A549 (cell line): ENCODE results near the gene PTPRK.

Experiments used
- BHLHE40 ChIP-seq: IDR thresholded peaks from 2 replicates; pipeline ENCODE4 v1.6.1; 2012; ENCODE audit warnings: low read depth, low read length, inconsistent platforms
- CEBPB ChIP-seq, 2 experiments: fragments of >200 bp in 1 of 2; sonication (Bioruptor Twin) in 1 of 2; formaldehyde crosslinking in 1 of 2; IDR thresholded peaks; 2 replicates each; pipeline ENCODE4 v1.6.1; 2012 to 2016
- CHD4 ChIP-seq: fragments of 200-600 bp; sonication (generic); IDR thresholded peaks from 2 replicates; pipeline ENCODE4 v1.6.1; 2016; ENCODE audit warnings: antibody characterized with exemption, mild to moderate bottlenecking, borderline replicate concordance
- EP300 ChIP-seq, 2 experiments: fragments of >200 bp; sonication (Bioruptor Twin); formaldehyde crosslinking; IDR thresholded peaks; 2 replicates in 1 of 2; 3 replicates in 1 of 2; pipeline ENCODE4 v1.6.1; 2016 to 2017
- ESRRA ChIP-seq: fragments of 150-350 bp; IDR thresholded peaks from 2 replicates; pipeline ENCODE4 v1.6.1; 2014; ENCODE audit warnings: mild to moderate bottlenecking, low read length, borderline replicate concordance
- HOXB5 ChIP-seq: fragments of 250-450 bp; sonication (Bioruptor Pico); IDR thresholded peaks from 2 replicates; pipeline ENCODE4 v1.5.0; 2020; ENCODE audit warnings: mild to moderate bottlenecking, moderate library complexity
- NFE2L2 ChIP-seq: fragments of 150-350 bp; conservative IDR thresholded peaks from 2 replicates; pipeline ENCODE4 v1.6.1; 2014; ENCODE audit warnings: low read length
- POLR2A ChIP-seq: IDR thresholded peaks from 2 replicates; pipeline ENCODE4 v1.6.1; 2012; ENCODE audit warnings: mild to moderate bottlenecking, low read length
- RNF2 ChIP-seq: fragments of 200-600 bp; sonication (generic); IDR thresholded peaks from 2 replicates; pipeline ENCODE4 v1.6.1; 2016; ENCODE audit warnings: low read depth, mild to moderate bottlenecking, antibody characterized with exemption, moderate library complexity, borderline replicate concordance
- SMC3 ChIP-seq: fragments of >200 bp; sonication (Bioruptor Twin); formaldehyde crosslinking; IDR thresholded peaks from 3 replicates; pipeline ENCODE4 v1.6.1; 2018; ENCODE audit warnings: inconsistent platforms
- SREBF2 ChIP-seq: fragments of 450-650 bp; IDR thresholded peaks from 2 replicates; pipeline ENCODE4 v1.6.1; 2014; ENCODE audit warnings: mild to moderate bottlenecking, moderate library complexity
- ZFP36 ChIP-seq: fragments of 450-650 bp; IDR thresholded peaks from 2 replicates; pipeline ENCODE4 v1.6.1; 2014; ENCODE audit warnings: borderline replicate concordance; ENCODE audit not compliant: partially characterized antibody
- TF ChIP-seq, protein P1 (sequence below): IDR thresholded peaks from 2 replicates; pipeline ENCODE4 v1.6.1; 2012
- TF ChIP-seq, protein P2 (sequence below): fragments of >200 bp; sonication (Bioruptor Twin); formaldehyde crosslinking; IDR thresholded peaks from 3 replicates; pipeline ENCODE4 v1.5.1; 2016

DNA sequence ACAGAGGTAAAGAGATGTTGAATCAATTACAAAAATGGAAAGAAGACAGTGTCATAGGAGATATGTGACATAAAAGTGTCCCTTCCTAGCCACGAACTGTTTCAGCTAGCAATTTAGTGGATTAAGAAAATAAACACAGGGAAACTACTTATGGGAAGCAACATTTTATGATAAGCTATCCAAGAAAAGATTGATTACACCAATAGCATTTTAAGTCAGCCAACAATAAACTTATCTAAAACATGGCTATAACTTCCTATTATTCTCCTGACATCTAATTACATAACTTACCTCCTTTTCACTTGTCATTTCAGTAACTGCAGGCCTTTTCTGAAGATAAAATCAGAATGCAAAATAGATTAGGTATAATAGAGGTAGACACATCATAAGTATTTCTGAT lies 111.4 kb downstream of the PTPRK start:
- TF ChIP-seq, protein P1, sequence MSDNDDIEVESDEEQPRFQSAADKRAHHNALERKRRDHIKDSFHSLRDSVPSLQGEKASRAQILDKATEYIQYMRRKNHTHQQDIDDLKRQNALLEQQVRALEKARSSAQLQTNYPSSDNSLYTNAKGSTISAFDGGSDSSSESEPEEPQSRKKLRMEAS, result no peak
- TF ChIP-seq EP300 (IDR thresholded peaks at IDR 0.05) (no peak), SMC3 (no peak), POLR2A (no peak), ZFP36 (no peak), CHD4 (no peak), RNF2 (no peak), ESRRA (no peak), HOXB5 (CRISPR knock-in tag) (no peak), SREBF2 (no peak), NFE2L2 (no peak), CEBPB (IDR thresholded peaks at IDR 0.05) (no peak), BHLHE40 (no peak)
- TF ChIP-seq, protein P2, sequence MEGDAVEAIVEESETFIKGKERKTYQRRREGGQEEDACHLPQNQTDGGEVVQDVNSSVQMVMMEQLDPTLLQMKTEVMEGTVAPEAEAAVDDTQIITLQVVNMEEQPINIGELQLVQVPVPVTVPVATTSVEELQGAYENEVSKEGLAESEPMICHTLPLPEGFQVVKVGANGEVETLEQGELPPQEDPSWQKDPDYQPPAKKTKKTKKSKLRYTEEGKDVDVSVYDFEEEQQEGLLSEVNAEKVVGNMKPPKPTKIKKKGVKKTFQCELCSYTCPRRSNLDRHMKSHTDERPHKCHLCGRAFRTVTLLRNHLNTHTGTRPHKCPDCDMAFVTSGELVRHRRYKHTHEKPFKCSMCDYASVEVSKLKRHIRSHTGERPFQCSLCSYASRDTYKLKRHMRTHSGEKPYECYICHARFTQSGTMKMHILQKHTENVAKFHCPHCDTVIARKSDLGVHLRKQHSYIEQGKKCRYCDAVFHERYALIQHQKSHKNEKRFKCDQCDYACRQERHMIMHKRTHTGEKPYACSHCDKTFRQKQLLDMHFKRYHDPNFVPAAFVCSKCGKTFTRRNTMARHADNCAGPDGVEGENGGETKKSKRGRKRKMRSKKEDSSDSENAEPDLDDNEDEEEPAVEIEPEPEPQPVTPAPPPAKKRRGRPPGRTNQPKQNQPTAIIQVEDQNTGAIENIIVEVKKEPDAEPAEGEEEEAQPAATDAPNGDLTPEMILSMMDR, result no peak
